Measurements from ENCODE around the gene SLC7A9.

Gene SLC7A9

DNA sequence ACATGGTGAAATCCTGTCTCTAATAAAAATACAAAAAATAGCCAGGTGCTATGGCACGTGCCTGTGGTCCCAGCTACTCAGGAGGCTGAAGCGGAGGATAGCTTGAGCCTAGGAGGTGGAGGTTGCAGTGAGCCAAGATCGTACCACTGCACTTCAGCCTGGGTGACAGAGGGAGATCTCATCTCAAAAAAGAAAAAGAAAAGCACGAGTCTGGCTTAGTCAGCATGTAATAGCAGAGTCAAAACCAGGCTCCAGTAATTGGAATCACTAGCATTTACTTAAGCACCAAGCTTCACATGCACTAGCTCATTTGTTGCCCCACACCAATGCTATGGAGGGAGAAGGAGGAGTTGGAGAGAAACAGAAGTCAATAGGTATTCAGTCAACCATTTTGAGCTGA, 41.9 kb upstream of the SLC7A9 start:
- Histone ChIP-seq H3K27me3 (no peaks in the 10 kb centered on the region), H3K36me3 (no peaks in the 10 kb centered on the region), H3K4me3 (ENCODE audit: low read depth in 1 of 2, low read length in 1 of 2) (no peak overlapping the region), H3K9me3 (no peaks in the 10 kb centered on the region), H3K4me1 (ENCODE audit: control insufficient read depth in 1 of 2, insufficient read depth in 1 of 2, low read depth in 1 of 2, low read length in 1 of 2) (no peaks in the 10 kb centered on the region), H3K27ac (no peak overlapping the region)
- TF ChIP-seq, protein P1, sequence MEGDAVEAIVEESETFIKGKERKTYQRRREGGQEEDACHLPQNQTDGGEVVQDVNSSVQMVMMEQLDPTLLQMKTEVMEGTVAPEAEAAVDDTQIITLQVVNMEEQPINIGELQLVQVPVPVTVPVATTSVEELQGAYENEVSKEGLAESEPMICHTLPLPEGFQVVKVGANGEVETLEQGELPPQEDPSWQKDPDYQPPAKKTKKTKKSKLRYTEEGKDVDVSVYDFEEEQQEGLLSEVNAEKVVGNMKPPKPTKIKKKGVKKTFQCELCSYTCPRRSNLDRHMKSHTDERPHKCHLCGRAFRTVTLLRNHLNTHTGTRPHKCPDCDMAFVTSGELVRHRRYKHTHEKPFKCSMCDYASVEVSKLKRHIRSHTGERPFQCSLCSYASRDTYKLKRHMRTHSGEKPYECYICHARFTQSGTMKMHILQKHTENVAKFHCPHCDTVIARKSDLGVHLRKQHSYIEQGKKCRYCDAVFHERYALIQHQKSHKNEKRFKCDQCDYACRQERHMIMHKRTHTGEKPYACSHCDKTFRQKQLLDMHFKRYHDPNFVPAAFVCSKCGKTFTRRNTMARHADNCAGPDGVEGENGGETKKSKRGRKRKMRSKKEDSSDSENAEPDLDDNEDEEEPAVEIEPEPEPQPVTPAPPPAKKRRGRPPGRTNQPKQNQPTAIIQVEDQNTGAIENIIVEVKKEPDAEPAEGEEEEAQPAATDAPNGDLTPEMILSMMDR (IDR thresholded peaks at IDR 0.05): no peak

DNA sequence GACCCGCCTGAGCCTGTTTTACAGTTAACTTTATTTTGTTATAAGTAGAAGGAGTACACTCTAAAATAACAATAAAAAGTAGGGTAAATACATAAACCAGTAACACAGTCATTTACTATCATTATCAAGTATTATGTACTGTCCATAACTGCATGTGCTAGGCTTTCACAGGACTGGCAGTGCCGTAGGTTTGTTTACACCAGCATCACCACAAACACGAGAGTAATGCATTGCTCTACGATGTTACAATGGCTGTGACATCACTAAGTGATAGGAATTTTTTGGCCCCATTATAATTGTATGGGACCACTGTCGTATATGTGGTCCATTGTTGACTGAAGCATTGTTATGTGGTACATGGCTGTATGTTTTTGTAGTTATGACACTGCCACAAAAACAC, 41.3 kb upstream of the SLC7A9 start:
- Histone ChIP-seq H3K27me3 (no peaks in the 10 kb centered on the region), H3K36me3 (no peaks in the 10 kb centered on the region), H3K4me1 (ENCODE audit: control insufficient read depth in 1 of 2, insufficient read depth in 1 of 2, low read depth in 1 of 2, low read length in 1 of 2) (no peaks in the 10 kb centered on the region), H3K27ac (no peak overlapping the region), H3K4me3 (ENCODE audit: low read depth in 1 of 2, low read length in 1 of 2) (no peak overlapping the region), H3K9me3 (no peaks in the 10 kb centered on the region)
- TF ChIP-seq, protein P1 (IDR thresholded peaks at IDR 0.05): no peak

DNA sequence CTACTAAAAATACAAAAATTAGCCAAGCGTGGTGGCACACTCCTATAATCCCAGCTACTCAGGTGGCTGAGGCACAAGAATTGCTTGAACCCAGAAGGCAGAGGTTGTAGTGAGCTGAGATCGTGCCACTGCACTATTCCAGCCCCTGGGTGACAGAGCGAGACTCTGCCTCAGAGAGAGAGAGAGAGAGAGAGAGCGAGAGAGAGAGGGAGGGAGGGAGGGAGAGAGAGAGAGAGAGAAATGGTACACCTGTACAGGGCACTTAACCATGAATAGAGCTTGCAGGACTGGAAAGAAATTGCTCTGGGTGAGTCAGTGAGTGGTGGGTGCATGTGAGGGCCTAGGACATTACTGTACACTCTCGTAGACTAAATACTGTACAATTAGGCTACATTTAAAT, 40.5 kb upstream of the SLC7A9 start:
- TF ChIP-seq, protein P1 (IDR thresholded peaks at IDR 0.05): no peak
- Histone ChIP-seq H3K9me3 (no peaks in the 10 kb centered on the region), H3K36me3 (no peaks in the 10 kb centered on the region), H3K4me1 (ENCODE audit: control insufficient read depth in 1 of 2, insufficient read depth in 1 of 2, low read depth in 1 of 2, low read length in 1 of 2) (no peaks in the 10 kb centered on the region), H3K27ac (no peak overlapping the region), H3K27me3 (no peaks in the 10 kb centered on the region), H3K4me3 (ENCODE audit: low read depth in 1 of 2, low read length in 1 of 2) (no peak overlapping the region)

DNA sequence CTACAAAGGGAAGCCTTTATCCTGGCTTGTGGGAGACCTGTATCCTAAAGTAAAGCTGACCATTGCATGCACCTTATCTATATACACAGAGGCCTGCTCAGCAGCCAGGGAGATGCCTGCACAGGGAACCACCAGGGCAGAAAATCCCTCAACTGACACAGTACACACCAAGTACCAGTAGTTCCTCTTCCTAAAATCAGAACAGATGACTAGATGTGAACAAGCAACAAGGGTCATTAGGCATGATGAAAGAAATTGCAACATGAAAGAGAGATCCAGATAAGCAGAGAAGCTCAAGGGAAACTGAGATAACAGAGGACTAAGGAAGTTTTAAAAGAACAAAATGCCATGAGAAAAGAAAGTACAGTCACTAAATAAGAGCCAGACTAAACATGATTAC, 39.7 kb upstream of the SLC7A9 start:
- Histone ChIP-seq H3K27ac (no peak overlapping the region), H3K9me3 (no peaks in the 10 kb centered on the region), H3K27me3 (no peaks in the 10 kb centered on the region), H3K4me1 (ENCODE audit: control insufficient read depth in 1 of 2, insufficient read depth in 1 of 2, low read depth in 1 of 2, low read length in 1 of 2) (no peaks in the 10 kb centered on the region), H3K4me3 (ENCODE audit: low read depth in 1 of 2, low read length in 1 of 2) (no peak overlapping the region), H3K36me3 (no peaks in the 10 kb centered on the region)
- TF ChIP-seq, protein P1 (IDR thresholded peaks at IDR 0.05): no peak

DNA sequence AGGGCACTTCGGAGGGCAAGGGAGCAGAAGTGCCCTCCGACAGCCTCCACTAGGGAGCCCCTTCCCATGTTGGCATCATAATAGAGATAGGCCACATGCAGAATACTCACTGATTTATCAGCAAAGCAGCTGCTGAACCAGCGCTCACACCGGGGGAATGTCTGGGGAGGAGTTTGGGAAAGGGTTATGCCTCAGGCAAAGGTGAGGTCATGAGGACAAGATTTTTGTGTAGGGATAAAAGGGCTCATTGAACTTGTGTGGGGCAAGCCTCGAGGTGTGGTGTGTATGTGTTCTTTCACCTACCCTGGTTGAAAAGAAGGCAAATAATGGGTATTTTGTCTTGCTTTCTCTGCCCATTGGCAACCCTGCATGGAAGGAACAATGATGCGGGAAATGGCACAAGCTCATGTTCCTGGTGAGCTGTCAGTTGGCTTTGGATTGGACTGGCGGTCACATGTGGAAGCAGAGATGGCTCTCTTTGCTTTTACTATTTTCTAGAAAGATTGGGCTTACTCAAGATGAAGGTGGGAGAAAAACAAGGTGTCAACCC, 39.1 kb upstream of the SLC7A9 start:
- Histone ChIP-seq H3K4me1 (ENCODE audit: control insufficient read depth in 1 of 2, insufficient read depth in 1 of 2, low read depth in 1 of 2, low read length in 1 of 2) (no peaks in the 10 kb centered on the region), H3K9me3 (no peaks in the 10 kb centered on the region), H3K27me3 (no peaks in the 10 kb centered on the region), H3K36me3 (no peaks in the 10 kb centered on the region), H3K27ac (no peak overlapping the region), H3K4me3 (ENCODE audit: low read depth in 1 of 2, low read length in 1 of 2) (no peak overlapping the region)
- TF ChIP-seq, protein P1 (IDR thresholded peaks at IDR 0.05): no peak

DNA sequence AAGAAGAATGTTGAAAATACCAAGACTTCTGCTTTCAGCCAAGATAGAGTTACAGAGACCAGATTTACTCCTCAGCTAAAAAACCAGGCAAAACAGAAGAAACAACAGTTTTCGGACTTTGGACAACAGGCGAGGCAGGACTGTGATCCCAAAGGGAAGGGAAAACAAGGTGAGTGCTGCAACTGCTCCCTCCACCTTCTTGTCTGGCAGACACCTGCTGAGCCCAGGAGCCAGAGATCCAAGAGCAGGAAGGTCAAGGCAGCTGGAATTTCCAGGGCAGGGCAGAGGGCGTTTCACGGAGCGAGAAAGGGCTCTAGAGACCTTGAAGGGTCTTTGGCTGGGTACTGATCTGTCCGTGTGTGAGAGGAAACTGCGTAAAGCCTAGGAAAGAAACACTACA, 32.9 kb upstream of the SLC7A9 start:
- peaks cover 8% of the 10 kb centered on the region for H3K36me3 ChIP-seq

More for the DNA sequence above, 32.9 kb upstream of the SLC7A9 start:
- H3K27ac ChIP-seq: no peak overlapping the region
- H3K9me3 ChIP-seq: no peaks in the 10 kb centered on the region
- TF ChIP-seq, protein P1 (IDR thresholded peaks at IDR 0.05): no peak
- H3K4me3 ChIP-seq (ENCODE audit: low read depth in 1 of 2, low read length in 1 of 2): no peak overlapping the region
- no peaks in the 10 kb centered on the region for H3K27me3 ChIP-seq
- no peaks in the 10 kb centered on the region for H3K4me1 ChIP-seq (ENCODE audit: control insufficient read depth in 1 of 2, insufficient read depth in 1 of 2, low read depth in 1 of 2, low read length in 1 of 2)
